GM18868 (cell line): ENCODE data around the gene NXN.
"Not testable (repeated sequence)": the region's sequence is repeated elsewhere in the genome, so short reads cannot be mapped to it uniquely, and the experiment has no call there.

ENCODE experiments used
- ATAC-seq: cut with Tn5 transposase; IDR thresholded peaks from one replicate; pipeline ENCODE4 v1.9.1; 2021; ENCODE audit warnings: mild to moderate bottlenecking, moderate library complexity; ENCODE audit not compliant: unreplicated experiment

The NXN gene

DNA sequence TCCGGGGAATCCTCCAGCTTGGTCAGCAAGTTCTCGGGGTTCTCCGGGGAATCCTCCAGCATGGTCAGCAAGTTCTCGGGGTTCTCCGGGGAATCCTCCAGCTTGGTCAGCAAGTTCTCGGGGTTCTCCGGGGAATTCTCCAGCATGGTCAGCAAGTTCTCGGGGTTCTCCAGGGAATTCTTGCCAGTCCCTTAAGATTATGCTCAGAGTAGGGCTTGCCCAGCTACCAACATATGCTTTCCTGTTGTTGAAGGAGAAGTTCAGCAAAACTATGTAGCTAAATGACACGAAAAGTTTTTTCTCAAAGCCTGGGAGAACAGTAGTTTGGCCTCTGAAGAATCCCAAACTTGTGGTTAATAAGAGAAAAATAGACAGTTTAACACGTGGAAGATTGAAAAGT, 112.3 kb downstream of the NXN start:
- not testable (repeated sequence) for ATAC-seq

DNA sequence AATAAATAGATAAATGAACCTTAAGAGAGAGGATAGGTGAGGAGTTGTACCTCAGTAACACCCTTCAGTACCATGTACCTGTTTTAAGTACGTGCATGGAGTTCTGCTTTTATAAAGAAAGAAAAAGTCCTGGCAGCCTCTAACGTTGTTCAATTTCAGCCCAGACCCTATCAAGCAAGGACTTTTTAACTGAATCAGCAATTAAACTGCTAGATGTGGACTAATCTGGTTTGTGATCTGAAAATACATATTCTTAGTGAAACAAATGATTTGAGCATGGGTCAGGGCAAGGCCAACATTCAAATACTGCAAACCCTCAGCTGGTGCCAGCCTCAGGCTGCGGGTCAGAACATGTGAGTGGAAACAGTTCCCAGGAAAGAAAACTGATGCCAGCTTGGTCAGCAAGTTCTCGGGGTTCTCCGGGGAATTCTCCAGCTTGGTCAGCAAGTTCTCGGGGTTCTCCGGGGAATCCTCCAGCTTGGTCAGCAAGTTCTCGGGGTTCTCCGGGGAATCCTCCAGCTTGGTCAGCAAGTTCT, 112.9 kb downstream of the NXN start:
- ATAC-seq: no peak

DNA sequence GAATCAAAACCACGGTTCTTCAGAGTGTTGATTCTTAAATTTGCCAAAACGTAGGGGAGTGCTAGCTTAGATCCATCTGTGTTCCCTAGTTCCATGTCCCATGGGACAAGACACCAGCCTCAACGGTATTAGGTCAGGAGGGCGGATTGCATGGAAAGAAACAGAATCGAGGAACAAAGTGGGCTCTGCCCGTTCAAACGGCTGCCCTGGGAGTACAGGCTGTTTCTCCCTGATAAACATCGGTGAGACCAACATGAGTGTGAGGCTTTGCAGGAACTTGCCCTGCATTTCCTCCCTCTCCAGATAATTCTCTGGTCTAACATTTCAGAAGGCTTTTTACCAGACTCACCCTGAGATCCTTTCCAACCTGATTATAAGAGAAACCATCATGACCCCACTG, 115.3 kb downstream of the NXN start:
- ATAC-seq: no peak

- ATAC-seq: no peak
Observed at GRCh38 chr17:863880-864279, 115.7 kb downstream of the NXN start.

GRCh38 chr17:862582-862981, 117.0 kb downstream of the NXN start:
- ATAC-seq: no peak

DNA sequence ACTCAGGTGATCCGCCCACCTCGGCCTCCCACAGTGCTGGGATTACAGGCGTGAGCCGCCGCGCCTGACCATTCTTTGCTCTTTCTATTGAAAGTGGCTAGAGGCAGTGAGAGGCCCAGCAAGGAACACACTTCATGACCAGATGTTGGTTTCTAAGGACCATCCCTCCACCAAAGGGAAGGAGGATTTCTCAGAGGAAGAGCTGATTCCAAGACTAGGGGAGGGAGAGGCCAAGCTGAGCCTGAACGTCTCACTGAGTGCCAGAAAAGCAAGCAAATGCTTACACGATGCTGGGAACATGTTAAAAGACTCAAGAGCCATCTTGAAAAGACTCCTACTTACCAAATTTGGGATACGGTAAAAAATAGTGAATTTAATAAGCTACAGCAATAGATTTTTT, 118.2 kb downstream of the NXN start:
- ATAC-seq: no peak

DNA sequence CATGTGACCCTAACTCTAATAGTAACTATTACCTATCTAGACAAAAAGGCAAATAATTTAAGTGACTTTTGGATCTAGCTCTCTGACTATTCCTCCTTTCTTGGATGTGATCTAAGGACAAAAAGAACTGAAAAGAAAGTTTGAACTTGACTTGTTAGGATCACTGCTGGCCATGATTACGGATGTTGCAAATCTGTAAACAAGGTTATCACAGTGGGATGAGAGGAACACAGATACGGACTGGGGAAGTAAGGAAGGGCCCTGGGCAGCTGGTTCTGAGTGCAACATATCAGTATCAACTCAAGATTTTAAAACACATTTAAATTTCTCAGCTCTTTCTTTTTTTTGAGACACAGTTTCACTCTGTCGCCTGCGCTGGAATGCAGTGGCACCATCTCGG, 118.8 kb downstream of the NXN start:
- ATAC-seq: no peak

DNA sequence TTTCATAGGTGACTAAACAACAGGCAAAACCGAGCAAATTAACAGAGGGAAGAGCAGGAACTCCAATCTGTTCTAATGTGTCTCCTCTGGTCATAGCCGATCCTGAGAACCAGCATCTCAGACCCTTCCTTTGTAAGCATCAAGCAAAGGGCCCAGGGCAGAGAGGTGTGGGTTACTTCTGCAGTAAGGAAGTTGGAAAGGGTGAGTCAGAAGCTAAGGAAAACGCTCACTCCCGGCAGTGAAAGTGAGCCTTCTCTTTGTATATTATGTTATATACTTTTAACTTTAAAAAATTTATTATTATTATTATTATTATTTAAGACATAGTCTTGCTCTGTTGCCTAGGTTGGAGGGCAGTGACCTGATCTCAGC, 119.8 kb downstream of the NXN start:
- no peak for ATAC-seq

DNA sequence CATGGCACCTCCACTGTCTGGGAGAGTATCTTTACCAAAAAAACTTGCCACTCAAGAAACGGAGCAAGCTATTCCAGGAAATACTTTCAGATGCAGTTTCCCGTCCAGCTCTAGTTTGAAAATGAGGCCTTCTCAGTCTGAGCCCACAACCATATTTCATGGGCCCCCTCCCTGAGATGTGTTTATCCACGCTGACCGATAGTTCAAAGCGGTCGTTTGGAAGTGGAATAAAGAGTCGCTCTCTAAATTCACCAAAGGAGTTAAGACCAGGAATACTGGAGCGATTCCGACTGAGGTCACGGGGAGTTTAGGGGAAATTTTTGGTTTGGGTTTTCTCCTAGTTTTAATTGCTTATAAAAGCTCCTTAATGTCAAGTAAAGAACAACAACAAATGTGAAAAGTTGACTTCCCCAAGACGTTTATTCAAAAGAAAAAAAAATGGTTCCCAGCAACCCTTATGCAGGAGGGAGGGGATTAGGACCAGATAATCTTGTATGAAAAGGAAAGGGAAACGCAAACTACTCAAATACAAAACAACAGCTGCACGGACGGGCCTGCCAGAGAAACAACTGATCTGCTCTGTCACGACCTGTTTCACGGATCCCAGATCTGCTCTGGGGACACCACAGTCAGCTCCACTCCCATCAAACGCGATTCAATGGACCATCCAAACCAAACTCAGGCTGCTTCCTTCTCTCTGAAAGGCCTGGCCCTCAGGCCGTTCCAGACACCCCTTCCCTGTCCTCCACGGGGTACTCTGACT, 120.3 kb downstream of the NXN start:
- ATAC-seq: no peak

GRCh38 chr17:856149-856548, 123.4 kb downstream of the NXN start:
- no peak for ATAC-seq

GRCh38 chr17:855569-855968, 124.0 kb downstream of the NXN start:
- no peak for ATAC-seq

- not testable (repeated sequence) for ATAC-seq
Observed at GRCh38 chr17:852850-853249, 126.7 kb downstream of the NXN start.

- ATAC-seq: no peak
Observed at GRCh38 chr17:852349-852748, 127.2 kb downstream of the NXN start.

DNA sequence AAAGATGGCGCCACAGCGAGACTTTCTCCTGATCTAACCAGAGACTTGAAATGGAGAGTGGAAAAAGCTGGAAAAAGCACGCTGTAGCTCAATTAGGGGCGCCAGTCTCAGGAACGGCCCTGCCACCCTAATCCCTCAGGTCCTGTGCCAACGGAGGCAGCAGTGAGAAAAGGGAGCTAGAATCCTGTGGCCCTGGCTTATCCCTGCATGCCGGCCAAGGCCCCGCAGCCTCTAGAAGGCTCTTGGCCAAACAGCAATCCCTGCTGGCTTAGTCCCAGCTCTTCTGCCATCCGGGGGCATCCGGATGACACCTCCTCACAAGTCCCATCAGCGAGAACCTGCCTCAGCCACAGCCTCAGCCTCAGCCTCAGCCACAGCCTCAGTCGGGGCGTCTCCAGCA, 127.7 kb downstream of the NXN start:
- no peak for ATAC-seq

DNA sequence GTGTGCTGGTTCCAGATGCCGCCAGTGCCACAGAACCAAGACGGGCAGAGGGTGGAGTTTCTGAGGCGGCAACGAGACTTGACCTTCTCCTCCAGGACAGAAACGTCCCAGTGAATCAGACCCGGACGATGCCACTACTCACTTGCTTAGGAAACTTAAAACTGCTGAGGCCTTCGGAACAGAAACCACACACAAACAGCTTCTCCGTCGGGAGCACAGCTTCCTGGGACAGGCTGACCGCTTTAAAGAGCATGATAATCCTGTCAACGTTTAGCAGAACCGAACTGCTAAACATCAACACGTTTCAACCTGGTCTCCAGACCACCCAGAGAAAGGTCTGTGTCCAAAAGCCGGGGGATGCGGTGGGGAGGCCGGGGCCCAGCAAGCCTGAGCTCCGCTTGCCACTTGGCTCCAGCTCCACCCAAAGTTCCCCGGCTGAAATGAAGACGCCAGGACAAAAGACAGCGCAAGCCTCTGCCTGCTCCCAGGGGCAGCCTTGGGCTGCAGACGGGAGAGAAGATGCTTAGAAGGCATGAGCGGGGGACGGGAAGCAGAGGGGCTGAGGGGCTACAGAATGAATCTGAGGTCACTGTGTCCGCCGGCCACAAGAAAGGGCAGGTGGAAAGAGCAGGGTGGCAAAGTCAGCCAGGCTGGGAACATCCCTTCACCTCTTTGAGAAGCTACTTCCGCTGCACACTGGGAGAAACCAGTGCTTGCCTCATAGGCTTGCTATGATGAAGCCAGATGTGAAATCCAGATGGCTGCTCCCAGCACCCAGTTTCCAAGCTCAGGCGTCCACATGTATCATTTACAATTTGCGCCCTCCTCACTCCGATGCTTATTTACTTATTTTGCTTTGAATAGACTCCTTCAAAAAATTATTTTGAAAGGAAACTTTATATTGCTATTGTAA, 128.5 kb downstream of the NXN start:
- ATAC-seq: no peak

GRCh38 chr17:850086-850850, 129.3 kb downstream of the NXN start:
- ATAC-seq: no peak

DNA sequence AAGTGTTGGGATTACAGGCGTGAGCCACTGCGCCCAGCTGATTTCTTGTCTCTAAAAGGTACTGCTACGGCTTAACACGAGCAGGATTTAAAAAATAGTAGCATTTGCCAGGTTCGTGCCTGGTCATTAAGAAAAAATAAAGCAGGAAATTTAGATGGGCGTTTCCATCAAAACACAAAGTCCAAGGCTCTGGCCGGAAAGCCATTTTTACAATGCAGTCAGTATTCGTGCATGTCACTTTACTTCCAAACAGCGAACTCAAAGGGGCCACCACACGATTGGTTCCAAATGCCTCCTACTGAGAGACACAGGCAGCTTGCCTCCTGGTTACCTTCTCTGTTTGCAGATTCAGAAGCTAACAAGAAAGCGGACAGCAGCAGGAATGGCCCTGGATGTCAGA, 131.2 kb downstream of the NXN start:
- no peak for ATAC-seq

GRCh38 chr17:846901-847843, 132.4 kb downstream of the NXN start:
- no peak for ATAC-seq

- ATAC-seq: no peak
Observed at GRCh38 chr17:841313-841712, 138.3 kb downstream of the NXN start.

GRCh38 chr17:838486-838885, 141.1 kb downstream of the NXN start:
- ATAC-seq: no peak
